ENCODE results near the gene STK11. TPM values are rescaled to one million over a fixed set of nuclear protein-coding genes. Genes with fewer than 3 reads are reported as not detected.
A peak's percentile ranks its signal among the peaks of the same experiment; 100 is the strongest.

The STK11 gene
- total and polyA plus RNA-seq, 3 donors from 2014 or later, result 194 to 209 (median 197) TPM

- H3K4me1 ChIP-seq, result peaks cover 66% of the 10 kb centered on the region
- no peaks in the 10 kb centered on the region for H3K36me3 ChIP-seq (ENCODE audit: low read depth, missing control alignments)
- 10% methylated on average over 12 of the region's 60 CpGs; no CpG with 5 or more reads in 1 of the 2 donors for WGBS, 2 donors
- H3K27me3 ChIP-seq, result no peaks in the 10 kb centered on the region
- DNase-seq, result peak; percentile 80
- H3K27ac ChIP-seq, result peak within 1 kb of the TSS; percentile 97 to 99
- no peaks in the 10 kb centered on the region for H3K9me3 ChIP-seq
- TF ChIP-seq, protein P1, sequence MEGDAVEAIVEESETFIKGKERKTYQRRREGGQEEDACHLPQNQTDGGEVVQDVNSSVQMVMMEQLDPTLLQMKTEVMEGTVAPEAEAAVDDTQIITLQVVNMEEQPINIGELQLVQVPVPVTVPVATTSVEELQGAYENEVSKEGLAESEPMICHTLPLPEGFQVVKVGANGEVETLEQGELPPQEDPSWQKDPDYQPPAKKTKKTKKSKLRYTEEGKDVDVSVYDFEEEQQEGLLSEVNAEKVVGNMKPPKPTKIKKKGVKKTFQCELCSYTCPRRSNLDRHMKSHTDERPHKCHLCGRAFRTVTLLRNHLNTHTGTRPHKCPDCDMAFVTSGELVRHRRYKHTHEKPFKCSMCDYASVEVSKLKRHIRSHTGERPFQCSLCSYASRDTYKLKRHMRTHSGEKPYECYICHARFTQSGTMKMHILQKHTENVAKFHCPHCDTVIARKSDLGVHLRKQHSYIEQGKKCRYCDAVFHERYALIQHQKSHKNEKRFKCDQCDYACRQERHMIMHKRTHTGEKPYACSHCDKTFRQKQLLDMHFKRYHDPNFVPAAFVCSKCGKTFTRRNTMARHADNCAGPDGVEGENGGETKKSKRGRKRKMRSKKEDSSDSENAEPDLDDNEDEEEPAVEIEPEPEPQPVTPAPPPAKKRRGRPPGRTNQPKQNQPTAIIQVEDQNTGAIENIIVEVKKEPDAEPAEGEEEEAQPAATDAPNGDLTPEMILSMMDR (IDR thresholded peaks at IDR 0.05), result no peak
- no peak for TF ChIP-seq POLR2A (IDR thresholded peaks at IDR 0.05)
- H3K4me3 ChIP-seq, result peak within 1 kb of the TSS; percentile 78 to 82
- intact Hi-C loops (cut with DNase I; ENCODE audit: low total_unique reads), result no loop called here
Measured at GRCh38 chr19:1248139-1248785, 42.7 kb downstream of the STK11 start, which contains the start of gene MIDN. Gene MIDN, plus strand, starts transcription at chr19:1248583. Its CDS starts 1,714 bp downstream, at chr19:1250297.

DNA sequence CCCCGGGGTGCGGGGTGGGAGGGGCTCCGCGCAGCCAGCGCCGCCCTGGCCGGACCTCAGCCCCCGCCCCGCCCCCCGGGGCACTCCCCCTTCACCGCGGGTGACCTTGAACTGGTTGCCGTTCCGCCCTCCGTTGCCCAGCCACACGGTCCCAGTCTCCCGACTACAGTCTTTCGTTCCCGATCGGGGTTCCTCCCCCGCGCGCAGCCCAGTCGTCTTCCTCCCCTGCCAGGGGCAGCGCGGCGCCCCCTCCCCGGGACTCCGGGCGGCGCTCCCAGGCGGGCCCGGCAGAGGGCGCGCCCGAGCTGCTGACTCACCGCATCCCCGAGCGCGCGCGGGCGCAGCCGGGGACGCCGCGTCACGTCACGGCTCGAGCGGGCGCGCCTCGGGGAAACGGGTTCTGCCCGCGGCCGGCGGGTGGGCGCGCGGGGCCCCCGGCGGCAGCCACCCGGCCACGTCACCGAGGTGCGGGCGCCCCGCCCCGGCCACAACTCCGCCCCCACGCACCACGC lies 43.3 kb downstream of the STK11 start:
- no peaks in the 10 kb centered on the region for H3K36me3 ChIP-seq (ENCODE audit: low read depth, missing control alignments)
- no peaks in the 10 kb centered on the region for H3K27me3 ChIP-seq
- H3K4me1 ChIP-seq, result peaks cover 67% of the 10 kb centered on the region
- TF ChIP-seq, protein P1 (IDR thresholded peaks at IDR 0.05), result peak; percentile 82 to 97 (median 93)
- no peak for TF ChIP-seq POLR2A (IDR thresholded peaks at IDR 0.05)
- WGBS, 2 donors, result 0% methylated on average over 38 of the region's 74 CpGs; no CpG with 5 or more reads in 1 of the 2 donors
- intact Hi-C loops (cut with DNase I; ENCODE audit: low total_unique reads), result no loop called here
- peak overlapping the region; percentile 78 to 82 for H3K4me3 ChIP-seq
- DNase-seq, result peak; percentile 79
- H3K9me3 ChIP-seq, result no peaks in the 10 kb centered on the region
- peak overlapping the region; percentile 97 to 99 for H3K27ac ChIP-seq

GRCh38 chr19:1249298-1249989 lies 43.9 kb downstream of the STK11 start:
- Histone ChIP-seq H3K36me3 (ENCODE audit: low read depth, missing control alignments) (no peaks in the 10 kb centered on the region), H3K4me3 (peak overlapping the region; percentile 78 to 84), H3K27me3 (no peaks in the 10 kb centered on the region), H3K27ac (peak overlapping the region; percentile 86 to 99), H3K9me3 (no peaks in the 10 kb centered on the region), H3K4me1 (peaks cover 67% of the 10 kb centered on the region)
- peak; percentile 97 for DNase-seq
- TF ChIP-seq POLR2A (IDR thresholded peaks at IDR 0.05), result peak; percentile 80
- TF ChIP-seq, protein P1 (IDR thresholded peaks at IDR 0.05), result no peak
- intact Hi-C loops (cut with DNase I; ENCODE audit: low total_unique reads), result no loop called here
- WGBS, 2 donors, result 0 to 1% methylated on average over 17 to 93 of the region's 102 CpGs

GRCh38 chr19:1249990-1250436 lies 44.4 kb downstream of the STK11 start:
- 0% methylated on average over 8 to 33 of the region's 67 CpGs for WGBS, 2 donors
- intact Hi-C loops (cut with DNase I; ENCODE audit: low total_unique reads), result no loop called here

More at GRCh38 chr19:1249990-1250436, 44.4 kb downstream of the STK11 start:
- TF ChIP-seq, protein P1 (IDR thresholded peaks at IDR 0.05), result no peak
- no peak for TF ChIP-seq POLR2A (IDR thresholded peaks at IDR 0.05)
- H3K27ac ChIP-seq, result peak overlapping the region; percentile 77 to 95
- no peaks in the 10 kb centered on the region for H3K9me3 ChIP-seq
- H3K27me3 ChIP-seq, result no peaks in the 10 kb centered on the region
- H3K4me1 ChIP-seq, result peaks cover 61% of the 10 kb centered on the region
- no peaks in the 10 kb centered on the region for H3K36me3 ChIP-seq (ENCODE audit: low read depth, missing control alignments)
- DNase-seq, result no peak
- H3K4me3 ChIP-seq, result peak overlapping the region; percentile 78 to 84

Data from testis (tissue), 3 donors.